PC-9 (cell line): ENCODE data around the gene SH3GL3.

Experiments
- EZH2 ChIP-seq: fragments of 200-600 bp; sonication (generic); IDR thresholded peaks from 2 replicates; pipeline ENCODE4 v1.8.0; 2017; ENCODE audit warnings: antibody characterized with exemption, low read depth
- TF ChIP-seq, protein P1 (sequence below): fragments of 200-600 bp; sonication (generic); conservative IDR thresholded peaks from 2 replicates; pipeline ENCODE4 v1.6.1; 2017; ENCODE audit warnings: mixed run types, antibody characterized with exemption, mild to moderate bottlenecking, moderate library complexity

DNA sequence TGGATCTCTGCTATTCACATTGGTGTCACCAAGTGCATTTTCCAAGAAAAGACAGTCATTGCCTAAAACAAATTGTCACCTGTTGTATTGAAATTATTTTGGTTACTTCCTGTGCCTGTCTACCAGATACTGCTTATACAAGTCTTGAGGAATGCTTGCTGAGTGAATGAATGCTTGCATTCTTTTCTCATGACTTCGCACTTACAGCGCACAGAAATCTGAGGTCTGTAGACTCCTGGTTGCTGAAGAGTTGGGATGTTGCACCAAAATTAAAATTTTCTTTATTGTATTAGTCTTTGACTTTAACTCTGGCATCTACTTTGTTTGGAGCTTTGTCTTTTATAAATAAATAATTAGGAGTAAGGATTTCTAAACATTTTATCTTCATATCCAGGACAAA, 28.4 kb downstream of the SH3GL3 start:
- no peak for TF ChIP-seq EZH2
- TF ChIP-seq, protein P1, sequence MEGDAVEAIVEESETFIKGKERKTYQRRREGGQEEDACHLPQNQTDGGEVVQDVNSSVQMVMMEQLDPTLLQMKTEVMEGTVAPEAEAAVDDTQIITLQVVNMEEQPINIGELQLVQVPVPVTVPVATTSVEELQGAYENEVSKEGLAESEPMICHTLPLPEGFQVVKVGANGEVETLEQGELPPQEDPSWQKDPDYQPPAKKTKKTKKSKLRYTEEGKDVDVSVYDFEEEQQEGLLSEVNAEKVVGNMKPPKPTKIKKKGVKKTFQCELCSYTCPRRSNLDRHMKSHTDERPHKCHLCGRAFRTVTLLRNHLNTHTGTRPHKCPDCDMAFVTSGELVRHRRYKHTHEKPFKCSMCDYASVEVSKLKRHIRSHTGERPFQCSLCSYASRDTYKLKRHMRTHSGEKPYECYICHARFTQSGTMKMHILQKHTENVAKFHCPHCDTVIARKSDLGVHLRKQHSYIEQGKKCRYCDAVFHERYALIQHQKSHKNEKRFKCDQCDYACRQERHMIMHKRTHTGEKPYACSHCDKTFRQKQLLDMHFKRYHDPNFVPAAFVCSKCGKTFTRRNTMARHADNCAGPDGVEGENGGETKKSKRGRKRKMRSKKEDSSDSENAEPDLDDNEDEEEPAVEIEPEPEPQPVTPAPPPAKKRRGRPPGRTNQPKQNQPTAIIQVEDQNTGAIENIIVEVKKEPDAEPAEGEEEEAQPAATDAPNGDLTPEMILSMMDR: no peak
